Hindlimb muscle (tissue), 1 donor: ENCODE results near the gene PRLH. TPM values are rescaled to one million over a fixed set of nuclear protein-coding genes. Genes with fewer than 3 reads are reported as not detected.

Experiments
- DNase-seq: peaks from one replicate; pipeline ENCODE4 v3.0.0-alpha.2; 2013
- polyA plus RNA-seq: library from polyadenylated mRNA; unstranded; fragments of 120-200 nt; gene quantifications from one replicate; pipeline ENCODE4 v1.2.1, GENCODE V29; 2013; ENCODE audit not compliant: insufficient read length

PRLH gene
- polyA plus RNA-seq, 1 donor = not detected

DNA sequence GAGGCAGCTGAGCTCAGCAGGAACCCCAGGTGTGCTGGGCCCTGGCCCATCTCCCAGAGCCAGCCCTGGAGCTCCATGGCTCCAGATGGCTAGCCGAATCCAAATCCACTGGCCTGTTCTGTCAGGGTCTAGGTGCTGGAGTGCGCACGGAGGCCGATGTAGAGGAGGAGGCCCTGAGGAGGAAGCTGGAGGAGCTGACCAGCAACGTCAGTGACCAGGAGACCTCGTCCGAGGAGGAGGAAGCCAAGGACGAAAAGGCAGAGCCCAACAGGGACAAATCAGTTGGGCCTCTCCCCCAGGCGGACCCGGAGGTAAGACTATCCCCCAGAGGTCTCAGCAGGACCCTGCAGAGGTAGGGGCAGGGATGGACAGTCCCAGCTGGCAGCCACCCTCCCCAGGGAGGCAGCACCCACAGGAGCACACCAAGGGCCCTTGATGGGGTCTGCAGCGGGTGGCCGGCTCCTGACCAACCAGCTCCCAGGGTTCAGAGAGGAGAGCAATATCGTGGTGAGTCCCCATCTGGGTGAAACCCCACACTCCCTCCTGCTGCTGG lies 26.1 kb upstream of the PRLH start:
- DNase-seq = no peak

DNA sequence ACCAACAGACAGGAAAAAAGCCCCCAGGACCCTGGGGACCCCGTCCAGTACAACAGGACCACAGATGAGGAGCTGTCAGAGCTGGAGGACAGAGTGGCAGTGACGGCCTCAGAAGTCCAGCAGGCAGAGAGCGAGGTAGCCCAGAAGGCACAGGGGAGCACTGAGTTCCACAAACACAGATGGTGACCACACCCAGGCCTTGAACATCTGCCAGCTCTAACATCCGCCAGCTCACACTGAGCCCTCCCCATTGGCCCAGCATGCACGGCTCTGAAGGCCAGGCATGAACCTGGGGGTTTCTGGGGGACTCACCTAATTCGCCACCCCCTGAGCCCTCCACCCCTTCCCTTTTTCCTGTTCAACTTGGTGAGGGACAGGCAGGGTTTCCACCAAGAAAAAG lies 25.6 kb upstream of the PRLH start:
- DNase-seq = peak; percentile 64

DNA sequence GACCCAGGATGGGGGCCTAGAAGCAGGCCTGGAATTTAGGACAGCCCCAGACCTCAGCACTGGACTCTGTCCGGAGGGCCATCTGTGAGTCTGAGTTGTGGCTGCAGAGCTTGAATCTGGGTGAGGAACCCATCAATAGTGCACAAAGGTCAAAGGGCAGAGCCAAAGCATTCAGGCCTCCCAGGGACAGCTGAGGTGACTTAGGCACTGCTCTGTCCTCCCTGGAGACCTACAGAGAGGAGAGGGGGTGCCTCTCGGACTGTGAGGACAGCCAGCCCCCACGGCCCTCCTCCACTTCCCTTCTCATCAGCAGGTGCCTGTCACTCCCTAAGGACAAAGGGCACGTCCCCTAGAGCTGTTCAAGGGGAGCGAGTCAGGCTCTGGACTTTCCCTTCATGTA lies 25.1 kb upstream of the PRLH start:
- no peak for DNase-seq

DNA sequence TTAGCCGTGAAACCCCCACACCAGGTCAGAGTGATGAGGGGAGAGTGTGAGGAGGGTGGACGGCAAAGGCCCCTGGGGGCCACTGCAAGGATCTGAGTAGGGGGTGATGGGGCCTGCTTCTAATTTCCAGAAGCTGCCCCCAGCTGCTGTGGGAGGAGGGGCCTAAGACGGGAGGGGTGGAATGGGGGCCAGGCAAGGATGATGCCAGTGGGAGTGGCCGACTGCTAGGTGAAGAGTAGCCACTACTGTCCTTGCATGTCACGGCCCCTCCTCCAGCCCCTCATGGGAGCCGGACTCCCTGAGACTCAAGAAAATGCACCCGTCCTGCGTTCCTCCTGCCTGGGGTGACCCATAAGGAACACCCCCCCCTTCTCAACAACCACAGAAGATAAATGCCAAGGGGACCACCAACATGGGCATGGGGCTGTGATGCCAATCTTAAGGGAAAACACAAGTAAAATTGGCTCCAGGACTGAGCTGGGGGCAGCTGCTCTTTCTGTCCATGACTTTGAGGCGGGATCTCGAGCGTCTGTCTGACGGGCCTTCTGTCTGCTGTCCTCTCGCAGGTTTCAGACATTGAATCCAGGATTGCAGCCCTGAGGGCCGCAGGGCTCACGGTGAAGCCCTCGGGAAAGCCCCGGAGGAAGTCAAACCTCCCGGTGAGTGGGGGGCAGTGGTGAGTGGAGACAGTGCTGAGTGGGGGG lies 24.2 kb upstream of the PRLH start:
- DNase-seq = no peak

DNA sequence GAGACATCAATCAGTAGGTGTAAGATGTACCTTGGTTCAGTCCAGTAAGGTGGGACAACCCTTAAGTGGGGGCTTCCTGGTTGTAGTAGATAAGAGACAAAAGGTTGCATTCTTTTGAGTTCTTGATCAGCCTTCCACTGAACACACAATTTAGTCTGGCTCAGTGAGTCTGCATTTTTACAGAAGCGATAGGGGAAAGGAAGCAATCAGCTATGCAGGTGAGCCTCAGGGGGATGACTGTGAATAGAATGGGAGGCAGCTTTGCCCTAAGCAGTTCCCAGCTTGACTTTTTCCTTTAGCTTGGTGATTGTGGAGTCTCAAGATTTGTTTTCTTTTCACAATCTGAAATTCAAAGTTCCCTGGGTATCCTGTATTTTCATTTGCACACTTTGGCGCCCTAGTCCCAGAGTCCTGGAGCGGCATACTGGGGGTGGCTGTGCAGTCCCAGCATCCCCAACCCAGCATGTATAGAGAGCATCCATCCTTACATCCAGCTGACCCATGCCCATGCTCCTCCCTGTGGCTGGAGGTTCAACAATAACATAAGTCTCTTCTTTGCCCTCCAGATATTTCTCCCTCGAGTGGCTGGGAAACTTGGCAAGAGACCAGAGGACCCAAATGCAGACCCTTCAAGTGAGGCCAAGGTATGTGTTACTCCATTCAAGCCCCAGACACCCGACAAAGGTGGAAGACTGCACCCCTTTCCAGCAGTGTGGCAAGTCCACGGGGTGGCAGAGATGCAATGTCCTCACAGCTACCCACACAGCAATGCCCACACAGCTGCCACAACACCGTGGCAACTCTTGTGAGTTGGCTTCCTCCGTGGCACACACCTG lies 20.1 kb upstream of the PRLH start:
- no peak for DNase-seq

DNA sequence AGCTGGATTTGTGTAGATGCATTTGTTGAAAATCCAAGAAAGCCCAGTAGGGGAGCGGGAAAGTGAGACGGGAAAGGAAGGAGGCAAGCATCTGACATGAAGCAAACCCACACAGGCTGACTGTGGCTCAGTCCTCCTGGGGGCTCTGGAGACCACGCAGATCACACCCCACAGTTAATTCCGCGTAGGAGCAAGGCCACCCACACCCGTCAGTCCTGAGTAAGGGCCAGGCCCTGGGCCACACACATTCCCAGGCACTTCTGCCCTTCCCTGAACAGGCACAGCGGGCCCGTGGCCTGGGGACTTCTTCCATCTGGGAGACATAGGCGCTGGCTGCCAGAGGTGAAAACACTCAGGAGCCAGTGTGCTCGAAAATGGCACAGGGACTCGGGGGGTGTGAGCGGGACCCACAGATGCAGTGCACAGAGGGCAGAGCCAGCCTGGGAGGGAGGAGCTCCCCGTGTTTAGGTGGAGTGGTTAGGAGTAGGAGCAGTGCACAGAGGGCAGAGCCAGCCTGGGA lies 19.4 kb upstream of the PRLH start:
- no peak for DNase-seq

DNA sequence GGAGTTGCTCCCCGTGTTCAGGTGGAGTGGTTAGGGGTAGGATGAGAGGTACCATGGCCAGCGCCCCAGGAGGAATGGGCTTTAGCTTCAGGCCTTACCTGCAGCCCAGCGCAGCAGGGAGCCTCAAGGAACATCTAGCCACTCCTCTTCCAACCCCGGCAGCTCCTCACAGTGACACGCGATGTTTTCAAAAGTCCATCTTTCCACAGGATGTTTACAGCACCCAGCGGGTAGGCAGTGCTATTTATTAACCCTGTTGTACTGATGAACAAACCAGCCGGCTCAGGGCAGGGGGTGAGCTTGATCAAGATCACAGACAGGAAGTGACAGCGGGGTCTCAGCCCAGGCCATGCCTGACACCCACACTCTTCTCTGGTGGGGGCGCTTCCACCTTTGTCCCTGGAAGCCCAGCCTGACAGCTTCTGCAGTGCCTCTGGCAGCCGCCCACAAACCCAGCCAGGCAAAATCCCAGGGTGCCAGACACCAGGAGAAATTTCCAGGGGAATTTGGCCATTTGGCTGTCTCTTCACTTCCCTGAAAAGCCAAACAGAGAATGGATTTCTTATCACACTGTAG lies 18.4 kb upstream of the PRLH start:
- no peak for DNase-seq

DNA sequence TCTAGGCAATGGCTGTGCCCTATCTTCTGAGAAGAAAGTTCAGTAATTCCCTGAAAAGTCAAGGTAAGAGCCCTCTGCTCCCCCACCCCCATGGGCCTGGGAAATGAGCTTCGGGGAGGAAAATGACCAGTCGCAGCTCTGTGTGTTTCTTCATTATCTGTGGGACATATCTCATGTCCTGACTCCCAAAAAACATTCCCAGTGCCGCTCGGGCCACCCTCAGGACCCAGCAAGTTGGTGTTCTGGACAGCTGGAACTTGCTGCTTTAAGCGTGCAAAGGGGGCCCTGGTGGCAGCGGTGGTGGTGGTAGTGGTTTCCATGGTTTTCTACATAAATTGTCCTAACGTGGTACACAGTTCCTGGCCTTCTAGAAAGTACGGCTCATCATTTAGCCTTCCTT lies 17.2 kb upstream of the PRLH start:
- DNase-seq = no peak

DNA sequence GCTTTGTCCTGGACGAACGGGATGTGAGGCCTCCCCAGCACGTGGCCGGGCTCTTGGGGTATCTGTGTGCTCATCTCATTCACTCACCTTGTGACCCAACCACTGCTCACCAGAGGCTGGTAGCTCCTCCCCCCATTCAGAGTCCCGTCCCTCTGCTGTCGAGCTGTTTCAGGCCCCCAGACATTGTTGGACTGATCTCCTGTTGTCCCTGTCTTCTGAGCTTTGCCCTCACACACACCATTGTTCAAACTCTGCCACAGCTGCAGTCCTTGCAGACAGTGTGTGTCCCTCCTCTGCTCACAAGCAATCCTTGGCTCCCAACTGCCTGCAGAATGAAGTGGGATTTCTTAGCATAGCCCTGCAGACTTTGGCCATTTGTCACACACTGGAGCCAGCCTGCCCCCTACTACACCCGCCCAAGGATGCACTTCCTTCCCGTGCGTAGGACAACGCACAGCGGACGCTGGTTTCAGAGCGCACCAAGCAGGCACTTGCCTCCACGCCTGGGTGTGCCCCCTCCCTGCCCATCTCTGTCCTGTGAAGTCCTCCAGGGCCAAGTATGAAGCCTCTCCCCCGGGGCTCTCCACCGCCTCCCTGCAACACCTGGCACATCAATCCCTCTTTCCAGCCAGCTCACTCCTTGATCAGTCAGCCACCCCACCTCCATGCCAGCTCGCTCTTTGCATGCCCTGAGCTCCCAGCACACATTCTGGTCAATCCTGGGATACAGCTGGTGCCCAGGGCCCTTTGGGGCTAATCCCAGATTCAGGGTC lies 16.5 kb upstream of the PRLH start:
- DNase-seq = no peak

DNA sequence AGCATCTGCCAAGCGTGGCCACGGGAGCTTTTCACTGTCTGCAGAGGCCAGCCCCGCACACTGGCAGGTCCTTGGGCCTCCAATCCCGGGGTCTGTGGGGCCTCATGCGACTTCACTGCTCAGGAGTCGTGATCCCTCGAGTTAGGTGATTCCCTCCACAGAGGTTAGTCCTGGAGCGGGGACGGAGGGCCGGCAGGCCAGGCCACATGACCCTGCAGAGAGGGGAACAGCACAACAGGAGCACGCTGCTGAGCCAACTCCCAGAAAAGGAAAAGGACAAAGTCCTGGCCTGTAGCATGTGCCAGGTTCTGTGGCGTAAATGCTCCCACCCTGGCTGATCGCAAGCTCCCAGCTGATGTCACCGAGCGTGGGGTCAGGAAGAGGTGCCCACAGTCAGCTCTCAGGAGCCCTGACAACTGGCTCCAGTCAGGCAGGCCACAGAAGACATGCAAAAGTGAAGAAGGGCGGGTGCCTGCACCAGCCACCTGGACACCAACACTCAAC lies 15.3 kb upstream of the PRLH start:
- no peak for DNase-seq

DNA sequence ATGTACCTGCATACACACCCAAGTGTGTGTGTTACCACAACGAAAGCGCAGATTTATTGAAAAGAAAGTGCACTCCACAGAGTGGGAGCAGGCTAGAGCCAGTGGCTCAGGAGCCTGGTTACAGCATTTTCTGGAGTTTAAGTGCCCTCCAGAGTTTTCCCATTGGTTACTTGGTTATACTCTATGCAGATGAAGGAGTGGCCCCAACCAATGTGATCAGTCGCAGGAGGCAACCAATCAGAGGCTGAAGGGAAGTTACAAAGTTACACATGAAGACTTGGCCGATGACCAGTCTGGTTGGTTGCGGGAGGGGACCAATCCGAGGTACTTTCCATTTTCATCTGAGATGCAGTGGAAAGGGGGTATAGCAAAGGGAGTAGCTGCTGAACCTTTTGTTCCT lies 13.5 kb upstream of the PRLH start:
- DNase-seq = no peak

DNA sequence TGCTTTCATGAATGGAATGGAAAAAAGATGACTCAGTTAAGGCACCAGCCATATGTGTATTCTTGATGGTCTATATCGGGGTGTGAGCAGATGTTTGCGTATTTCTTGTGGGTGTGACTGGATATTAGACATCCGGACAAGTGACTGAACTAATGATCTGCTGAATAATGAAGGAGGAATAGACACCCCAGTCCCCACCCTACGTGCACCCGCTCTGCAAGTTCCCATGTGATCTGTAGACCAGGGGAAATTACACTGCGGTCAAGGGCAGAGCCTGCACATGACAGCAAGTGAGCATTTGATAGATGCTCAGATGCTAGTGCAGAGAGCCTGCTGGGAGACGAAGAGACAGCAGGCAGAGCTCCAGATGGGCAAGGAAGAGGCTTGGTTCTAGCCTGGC lies 12.4 kb upstream of the PRLH start:
- DNase-seq = no peak

DNA sequence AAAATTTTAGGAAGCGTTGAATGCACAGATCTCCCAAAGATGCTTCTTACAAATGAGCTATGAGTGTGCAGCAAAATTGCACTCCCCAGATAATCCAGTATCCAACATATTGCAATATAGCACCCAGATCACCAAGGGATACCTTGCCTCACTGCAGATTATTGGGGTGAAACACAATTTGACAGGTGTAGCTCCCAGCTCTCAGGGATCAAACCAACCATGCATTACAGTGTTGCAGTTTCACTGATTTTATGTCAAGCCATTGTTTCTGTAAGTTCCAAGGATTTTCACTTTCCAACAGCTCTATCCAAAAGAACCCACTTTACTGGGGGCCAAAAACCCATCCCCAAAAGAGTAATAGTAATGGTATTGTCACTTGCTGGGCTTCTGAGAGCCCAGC lies 10.8 kb upstream of the PRLH start:
- DNase-seq = no peak

DNA sequence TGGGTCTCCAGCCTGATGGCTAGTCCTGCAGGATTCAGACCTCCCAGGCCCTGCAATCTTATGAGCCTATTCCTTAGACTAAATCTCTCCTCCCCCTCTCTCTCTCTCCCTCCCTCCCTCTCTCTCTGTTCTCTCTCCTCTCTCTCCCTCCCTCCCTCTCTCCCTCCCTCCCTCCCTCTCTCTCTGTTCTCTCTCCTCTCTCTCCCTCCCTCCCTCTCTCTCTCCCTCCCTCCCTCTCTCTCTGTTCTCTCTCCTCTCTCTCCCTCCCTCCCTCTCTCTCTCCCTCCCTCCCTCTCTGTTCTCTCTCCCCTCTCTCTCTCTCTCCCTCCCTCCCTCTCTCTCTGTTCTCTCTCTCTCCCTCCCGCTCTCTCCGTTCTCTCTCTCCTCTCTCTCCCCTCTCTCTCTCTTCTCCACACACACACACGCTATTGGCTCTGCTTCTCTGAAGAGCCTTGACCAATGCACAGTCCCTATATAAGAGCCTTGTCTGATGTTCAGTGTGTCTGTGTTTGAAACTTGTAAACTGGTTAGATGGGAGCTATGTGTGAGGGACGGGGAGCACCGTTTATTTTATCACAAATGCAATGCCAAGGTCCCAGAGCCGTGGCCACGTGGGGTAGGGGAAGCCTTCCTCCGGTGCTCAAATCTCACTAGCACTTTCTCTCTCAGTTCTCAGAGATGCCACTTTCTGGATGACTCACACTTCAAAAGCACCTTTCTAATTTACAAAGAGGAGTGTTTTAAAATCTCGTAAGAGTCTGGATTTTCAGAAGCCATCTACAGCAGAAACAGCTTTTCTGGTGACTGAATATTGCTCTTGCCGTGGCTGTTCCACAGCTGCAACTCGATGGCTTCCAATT lies 9.4 kb upstream of the PRLH start:
- DNase-seq = no peak

DNA sequence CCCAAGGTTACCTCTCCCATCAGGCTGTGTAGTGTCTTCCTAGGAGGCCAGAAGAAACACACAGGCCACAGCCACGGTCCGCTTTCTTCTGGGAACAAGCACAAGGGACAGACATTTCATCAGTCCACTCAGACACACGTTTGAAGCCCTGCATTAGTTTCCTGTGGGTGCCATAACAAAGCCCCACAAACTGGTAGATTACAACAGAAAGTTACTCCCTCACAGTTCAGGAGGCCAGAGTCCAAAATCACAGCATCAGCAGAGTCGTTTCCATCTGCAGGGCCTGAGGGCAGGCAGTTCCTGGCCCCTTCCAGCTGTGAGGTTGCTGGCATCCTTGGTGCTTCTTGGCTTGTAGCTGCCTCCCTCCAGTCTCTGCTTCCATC lies 8.8 kb upstream of the PRLH start:
- no peak for DNase-seq

DNA sequence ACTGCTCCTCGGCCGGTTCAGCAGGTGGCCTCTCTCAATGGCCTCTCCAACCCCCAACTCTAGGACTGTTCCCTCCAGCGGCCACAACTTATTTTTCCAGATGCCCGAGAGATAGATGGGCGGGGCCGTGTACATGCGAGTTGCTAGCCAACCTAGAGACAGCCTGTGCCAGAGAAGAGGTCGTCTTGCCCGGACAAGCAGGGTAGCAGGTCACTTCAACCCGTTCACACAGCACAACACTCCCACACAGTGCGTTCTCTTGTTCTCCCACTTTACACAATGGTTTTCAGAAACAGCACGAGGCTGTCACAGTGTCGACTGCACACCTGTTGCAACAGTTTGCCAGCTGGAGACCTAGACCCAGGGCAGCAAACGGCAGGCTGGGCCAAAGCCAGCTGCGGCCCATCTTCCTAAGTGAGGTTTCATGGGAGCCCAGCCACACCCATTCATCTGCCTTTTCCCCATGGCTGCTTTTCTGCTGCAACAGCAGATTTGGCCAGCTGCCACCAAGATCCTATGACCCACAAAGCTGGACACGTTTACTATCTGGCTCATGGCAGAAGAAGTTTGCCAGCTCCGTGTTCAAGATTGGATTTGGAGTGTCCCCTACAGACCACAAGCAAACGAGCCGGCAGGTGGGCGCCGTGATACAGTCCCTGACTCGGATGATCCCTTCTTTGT lies 7.3 kb upstream of the PRLH start:
- DNase-seq = peak; percentile 48

DNA sequence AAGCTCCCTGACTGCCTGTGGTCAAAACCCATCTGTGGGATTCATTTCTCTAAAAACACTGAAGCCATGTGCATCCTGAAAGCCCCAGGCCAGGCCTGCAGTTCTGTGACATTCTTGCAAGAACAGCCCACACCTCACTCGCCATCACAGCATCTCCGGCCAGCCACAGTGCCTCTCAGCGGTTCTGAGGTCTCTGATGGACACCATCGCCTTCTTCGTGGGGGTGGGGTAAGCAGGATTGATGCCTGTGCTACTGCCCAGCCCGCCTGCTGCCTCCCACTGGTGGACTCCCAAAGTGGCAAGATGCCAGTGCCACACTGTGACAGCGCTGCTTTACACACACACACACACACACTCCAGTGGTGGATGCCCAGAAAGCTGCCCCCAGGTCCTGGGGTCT lies 5.2 kb upstream of the PRLH start:
- DNase-seq = no peak

DNA sequence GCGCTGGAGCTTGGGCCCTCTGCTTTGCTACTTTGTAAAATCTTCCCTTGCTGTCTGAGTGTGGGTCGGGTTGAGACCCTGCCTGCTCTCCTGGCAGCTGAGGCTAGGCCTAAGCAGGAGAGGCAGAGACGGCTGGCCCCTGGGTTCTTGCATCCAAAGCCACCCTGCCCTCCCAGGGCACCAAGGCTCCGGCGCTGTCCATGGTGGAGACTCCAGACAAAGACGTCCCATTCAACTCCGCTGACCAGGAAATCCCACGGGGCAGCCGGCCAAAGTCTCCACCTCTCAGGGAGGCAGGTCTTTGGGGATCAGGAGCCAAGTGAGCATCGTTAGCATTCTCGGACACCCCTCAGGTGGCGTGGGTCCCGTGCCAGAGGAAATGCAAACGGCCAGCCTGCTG lies 2.6 kb upstream of the PRLH start:
- no peak for DNase-seq

DNA sequence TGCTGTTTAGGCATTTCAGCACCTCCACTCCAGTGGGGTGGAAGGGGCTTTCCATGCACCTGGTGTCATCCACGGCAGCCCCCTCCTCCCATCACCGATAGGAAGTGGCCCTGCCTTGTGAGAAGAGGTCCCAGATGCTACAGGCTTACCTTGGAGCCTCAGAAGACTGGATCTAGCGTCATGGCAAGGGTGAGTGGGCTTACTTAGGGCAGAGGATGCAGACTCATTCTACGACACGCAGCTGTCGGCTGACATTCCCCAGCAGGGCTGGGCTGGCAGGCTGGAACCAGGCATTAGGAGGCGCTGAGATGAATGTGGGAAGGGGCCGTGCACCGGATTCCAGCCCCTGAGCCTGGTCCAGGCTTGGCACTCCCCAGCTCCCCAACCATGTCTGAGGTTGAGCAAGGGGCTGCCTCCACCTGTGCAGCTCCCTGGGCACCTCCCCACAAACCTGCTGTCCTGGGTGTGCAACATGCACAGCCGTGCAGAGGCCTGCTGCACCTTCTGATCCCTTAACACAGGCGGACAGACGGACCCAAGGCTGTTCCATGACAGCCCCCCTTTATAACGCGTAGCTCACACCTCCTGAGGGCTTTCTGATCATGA lies 1.7 kb upstream of the PRLH start:
- DNase-seq = no peak

DNA sequence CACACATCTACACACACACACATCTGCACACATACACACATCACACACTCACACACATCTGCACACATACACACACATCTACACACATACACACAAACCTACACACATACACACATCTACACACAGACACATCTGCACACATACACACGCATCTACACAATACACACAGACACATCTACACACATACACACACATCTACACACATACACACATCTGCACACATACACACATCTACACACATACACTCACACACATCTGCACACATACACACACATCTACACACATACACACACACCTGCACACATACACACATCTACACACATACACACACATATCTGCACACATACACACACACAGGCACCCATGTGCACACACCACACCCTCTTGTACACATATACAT lies 400 bp upstream of the PRLH start:
- no peak for DNase-seq
